ENCODE measurements around the gene TACC2.

Gene TACC2

GRCh38 chr10:122285506-122286444 lies 296.8 kb downstream of the TACC2 start:
- DNase-seq: no peak

GRCh38 chr10:122286867-122287266 lies 297.9 kb downstream of the TACC2 start:
- no peak for DNase-seq

GRCh38 chr10:122287570-122287969 lies 298.6 kb downstream of the TACC2 start:
- DNase-seq: no peak

- DNase-seq: no peak
These were observed 299.3 kb downstream of the TACC2 start for GRCh38 chr10:122288262-122288661.

- no peak for DNase-seq
These were observed 300.0 kb downstream of the TACC2 start for GRCh38 chr10:122288917-122289316.

GRCh38 chr10:122290334-122290733 lies 301.4 kb downstream of the TACC2 start:
- DNase-seq: no peak

- no peak for DNase-seq
These were observed 302.0 kb downstream of the TACC2 start for GRCh38 chr10:122290833-122291532.

- DNase-seq: no peak
These were observed 302.8 kb downstream of the TACC2 start for GRCh38 chr10:122291739-122292138.

- no peak for DNase-seq
These were observed 303.4 kb downstream of the TACC2 start for GRCh38 chr10:122292376-122292775.

- no peak for DNase-seq
These were observed 304.4 kb downstream of the TACC2 start for GRCh38 chr10:122293156-122293960.

GRCh38 chr10:122293961-122294380 lies 305.0 kb downstream of the TACC2 start:
- no peak for DNase-seq

- no peak for DNase-seq
These were observed 305.8 kb downstream of the TACC2 start for GRCh38 chr10:122294511-122295450.

- DNase-seq: no peak
These were observed 306.5 kb downstream of the TACC2 start for GRCh38 chr10:122295451-122295809.

- no peak for DNase-seq
These were observed 307.6 kb downstream of the TACC2 start for GRCh38 chr10:122296363-122297120.

- no peak for DNase-seq
These were observed 308.6 kb downstream of the TACC2 start for GRCh38 chr10:122297583-122297982.

GRCh38 chr10:122298206-122298597 lies 309.2 kb downstream of the TACC2 start:
- no peak for DNase-seq

- DNase-seq: peak; percentile 72 to 76
These were observed 309.8 kb downstream of the TACC2 start for GRCh38 chr10:122298598-122299301.

GRCh38 chr10:122299423-122300075 lies 310.6 kb downstream of the TACC2 start:
- DNase-seq: no peak

GRCh38 chr10:122301055-122301810 lies 312.3 kb downstream of the TACC2 start:
- no peak for DNase-seq

- no peak for DNase-seq
These were observed 312.8 kb downstream of the TACC2 start for GRCh38 chr10:122301811-122302115.

All from activated CD4-positive, alpha-beta T cell treated with anti-CD3 and anti-CD28 coated beads, Interleukin-2, amount 50 U/mL, for 48 hours (primary cell).